Measurements from ENCODE around the gene FAM184A.

Gene FAM184A

GRCh38 chr6:118993803-118994251 is 84.6 kb downstream of the FAM184A start:
- DNase-seq (ENCODE audit: low spot score): no peak
- Histone ChIP-seq H3K36me3 (ENCODE audit: low read depth) (no peaks in the 10 kb centered on the region), H3K4me3 (ENCODE audit: severe bottlenecking) (no peak overlapping the region), H3K27me3 (ENCODE audit: insufficient read depth, poor library complexity, severe bottlenecking) (no peaks in the 10 kb centered on the region), H3K27ac (ENCODE audit: poor library complexity, severe bottlenecking) (no peak overlapping the region), H3K4me1 (ENCODE audit: insufficient read depth, poor library complexity, severe bottlenecking) (no peaks in the 10 kb centered on the region), H3K9me3 (ENCODE audit: severe bottlenecking) (no peaks in the 10 kb centered on the region)
- TF ChIP-seq CTCF (IDR thresholded peaks at IDR 0.05; ENCODE audit: poor library complexity, severe bottlenecking): no peak
- ATAC-seq (ENCODE audit: low read depth): no peak

- DNase-seq (ENCODE audit: low spot score) (no peak), ATAC-seq (ENCODE audit: low read depth) (no peak)
- Histone ChIP-seq H3K36me3 (ENCODE audit: low read depth) (no peaks in the 10 kb centered on the region), H3K27ac (ENCODE audit: poor library complexity, severe bottlenecking) (no peak overlapping the region), H3K27me3 (ENCODE audit: insufficient read depth, poor library complexity, severe bottlenecking) (no peaks in the 10 kb centered on the region), H3K4me3 (ENCODE audit: severe bottlenecking) (no peak overlapping the region), H3K9me3 (ENCODE audit: severe bottlenecking) (no peaks in the 10 kb centered on the region), H3K4me1 (ENCODE audit: insufficient read depth, poor library complexity, severe bottlenecking) (no peaks in the 10 kb centered on the region)
- no peak for TF ChIP-seq CTCF (IDR thresholded peaks at IDR 0.05; ENCODE audit: poor library complexity, severe bottlenecking)
Observed at GRCh38 chr6:118993358-118993757, 85.1 kb downstream of the FAM184A start.

- Histone ChIP-seq H3K36me3 (ENCODE audit: low read depth) (no peaks in the 10 kb centered on the region), H3K4me1 (ENCODE audit: insufficient read depth, poor library complexity, severe bottlenecking) (no peaks in the 10 kb centered on the region), H3K9me3 (ENCODE audit: severe bottlenecking) (no peaks in the 10 kb centered on the region), H3K27me3 (ENCODE audit: insufficient read depth, poor library complexity, severe bottlenecking) (no peaks in the 10 kb centered on the region), H3K4me3 (ENCODE audit: severe bottlenecking) (no peak overlapping the region), H3K27ac (ENCODE audit: poor library complexity, severe bottlenecking) (no peak overlapping the region)
- no peak for DNase-seq (ENCODE audit: low spot score)
- TF ChIP-seq CTCF (IDR thresholded peaks at IDR 0.05; ENCODE audit: poor library complexity, severe bottlenecking): no peak
- no peak for ATAC-seq (ENCODE audit: low read depth)
Observed at GRCh38 chr6:118992186-118992795, 86.2 kb downstream of the FAM184A start.

- Histone ChIP-seq H3K27ac (ENCODE audit: poor library complexity, severe bottlenecking) (no peak overlapping the region), H3K4me1 (ENCODE audit: insufficient read depth, poor library complexity, severe bottlenecking) (no peaks in the 10 kb centered on the region), H3K27me3 (ENCODE audit: insufficient read depth, poor library complexity, severe bottlenecking) (no peaks in the 10 kb centered on the region), H3K9me3 (ENCODE audit: severe bottlenecking) (no peaks in the 10 kb centered on the region), H3K36me3 (ENCODE audit: low read depth) (no peaks in the 10 kb centered on the region), H3K4me3 (ENCODE audit: severe bottlenecking) (no peak overlapping the region)
- no peak for ATAC-seq (ENCODE audit: low read depth)
- no peak for TF ChIP-seq CTCF (IDR thresholded peaks at IDR 0.05; ENCODE audit: poor library complexity, severe bottlenecking)
- no peak for DNase-seq (ENCODE audit: low spot score)
Observed at GRCh38 chr6:118986312-118986711, 92.2 kb downstream of the FAM184A start.

- no peak for TF ChIP-seq CTCF (IDR thresholded peaks at IDR 0.05; ENCODE audit: poor library complexity, severe bottlenecking)
- DNase-seq (ENCODE audit: low spot score) (no peak), ATAC-seq (ENCODE audit: low read depth) (no peak)
- H3K4me3 ChIP-seq (ENCODE audit: severe bottlenecking): no peak overlapping the region
- H3K27me3 ChIP-seq (ENCODE audit: insufficient read depth, poor library complexity, severe bottlenecking): no peaks in the 10 kb centered on the region
- H3K27ac ChIP-seq (ENCODE audit: poor library complexity, severe bottlenecking): no peak overlapping the region
- no peaks in the 10 kb centered on the region for H3K4me1 ChIP-seq (ENCODE audit: insufficient read depth, poor library complexity, severe bottlenecking)
- no peaks in the 10 kb centered on the region for H3K36me3 ChIP-seq (ENCODE audit: low read depth)
- H3K9me3 ChIP-seq (ENCODE audit: severe bottlenecking): no peaks in the 10 kb centered on the region
Observed at GRCh38 chr6:118985123-118985830, 93.2 kb downstream of the FAM184A start.
